ENCODE results near the gene VIPR2.

- TF ChIP-seq, protein P1, sequence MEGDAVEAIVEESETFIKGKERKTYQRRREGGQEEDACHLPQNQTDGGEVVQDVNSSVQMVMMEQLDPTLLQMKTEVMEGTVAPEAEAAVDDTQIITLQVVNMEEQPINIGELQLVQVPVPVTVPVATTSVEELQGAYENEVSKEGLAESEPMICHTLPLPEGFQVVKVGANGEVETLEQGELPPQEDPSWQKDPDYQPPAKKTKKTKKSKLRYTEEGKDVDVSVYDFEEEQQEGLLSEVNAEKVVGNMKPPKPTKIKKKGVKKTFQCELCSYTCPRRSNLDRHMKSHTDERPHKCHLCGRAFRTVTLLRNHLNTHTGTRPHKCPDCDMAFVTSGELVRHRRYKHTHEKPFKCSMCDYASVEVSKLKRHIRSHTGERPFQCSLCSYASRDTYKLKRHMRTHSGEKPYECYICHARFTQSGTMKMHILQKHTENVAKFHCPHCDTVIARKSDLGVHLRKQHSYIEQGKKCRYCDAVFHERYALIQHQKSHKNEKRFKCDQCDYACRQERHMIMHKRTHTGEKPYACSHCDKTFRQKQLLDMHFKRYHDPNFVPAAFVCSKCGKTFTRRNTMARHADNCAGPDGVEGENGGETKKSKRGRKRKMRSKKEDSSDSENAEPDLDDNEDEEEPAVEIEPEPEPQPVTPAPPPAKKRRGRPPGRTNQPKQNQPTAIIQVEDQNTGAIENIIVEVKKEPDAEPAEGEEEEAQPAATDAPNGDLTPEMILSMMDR (IDR thresholded peaks at IDR 0.05; ENCODE audit: low read length), result no peak
- TF ChIP-seq EZH2 (optimal IDR thresholded peaks at IDR 0.05; ENCODE audit: low read depth, low read length) (no peak), EZH2phosphoT487 (IDR thresholded peaks at IDR 0.05; ENCODE audit: low read length) (no peak)
Observed at GRCh38 chr7:159144758-159145489, at the start of gene VIPR2.

Measured in MM.1S (cell line).